ENCODE measurements around the gene ARCN1. TPM values are rescaled to one million over a fixed set of nuclear protein-coding genes. Genes with fewer than 3 reads are reported as not detected.

The ARCN1 gene
- total RNA-seq, 1 donor = 172 TPM

DNA sequence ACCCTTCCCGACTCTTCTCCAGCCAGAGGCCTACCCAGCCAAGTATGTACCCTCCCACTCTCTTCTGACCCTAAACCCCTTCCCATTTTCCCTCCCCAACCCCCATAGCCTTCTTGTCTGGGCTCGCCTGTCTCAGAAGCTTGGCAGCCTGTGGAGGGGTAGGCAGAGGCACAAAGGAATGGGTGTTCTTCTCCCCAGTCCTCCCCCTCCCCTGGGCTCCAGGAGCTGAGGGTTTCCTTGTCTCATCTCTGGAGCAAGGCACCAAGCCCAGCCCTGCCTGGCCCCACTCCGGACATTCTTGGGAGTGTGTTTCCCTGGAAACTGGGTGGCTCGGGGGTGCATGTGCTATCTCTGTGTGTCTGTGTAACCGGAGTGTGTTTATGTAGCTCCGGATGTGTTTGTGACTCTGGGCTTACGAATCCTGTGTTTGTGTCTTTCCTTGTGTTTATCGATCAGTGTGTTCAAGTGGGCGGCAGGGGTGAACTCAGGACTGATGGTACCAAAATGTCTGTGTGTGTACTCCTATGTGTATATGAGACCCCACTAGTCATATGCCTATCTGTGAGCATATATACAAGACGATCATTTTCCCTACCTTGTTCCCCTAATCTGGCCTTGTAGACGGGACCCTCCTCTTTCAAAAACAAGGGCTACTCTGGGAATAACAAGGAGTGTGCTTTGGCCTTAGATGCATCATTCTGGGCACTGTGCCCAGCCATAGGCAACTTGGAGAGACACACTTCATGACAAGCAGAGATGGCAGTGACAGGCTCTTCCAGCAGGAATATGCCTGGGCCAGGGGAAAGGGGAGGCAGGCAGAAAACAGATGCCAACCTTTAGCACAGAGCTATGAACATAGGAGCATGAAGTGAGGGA is 46.1 kb downstream of the ARCN1 start:
- H3K9me3 ChIP-seq (ENCODE audit: low read depth, low read length) = no peaks in the 10 kb centered on the region
- peak overlapping the region; percentile 99 for H3K27ac ChIP-seq (ENCODE audit: low read depth, low read length)
- peak overlapping the region; percentile 37 for H3K4me3 ChIP-seq (ENCODE audit: insufficient read depth, low read length)
- peaks cover 27% of the 10 kb centered on the region for H3K79me2 ChIP-seq (ENCODE audit: insufficient read depth, low read length)
- peak overlapping the region; percentile 100 for H3K4me2 ChIP-seq (ENCODE audit: insufficient read depth, low read length)
- peaks cover 63% of the 10 kb centered on the region for H3K4me1 ChIP-seq (ENCODE audit: insufficient read depth, low read length)
- no peak for DNase-seq (ENCODE audit: insufficient read length, low spot score, missing footprints)
- no peaks in the 10 kb centered on the region for H3K27me3 ChIP-seq (ENCODE audit: insufficient read depth, low read length)
- peak overlapping the region; percentile 7 for H2AFZ ChIP-seq (ENCODE audit: low read length)
- H4K20me1 ChIP-seq (ENCODE audit: insufficient read depth, low read length) = peaks cover 4% of the 10 kb centered on the region
- peaks cover 29% of the 10 kb centered on the region for H3K36me3 ChIP-seq (ENCODE audit: insufficient read depth, low read length)
- TF ChIP-seq, protein P1, sequence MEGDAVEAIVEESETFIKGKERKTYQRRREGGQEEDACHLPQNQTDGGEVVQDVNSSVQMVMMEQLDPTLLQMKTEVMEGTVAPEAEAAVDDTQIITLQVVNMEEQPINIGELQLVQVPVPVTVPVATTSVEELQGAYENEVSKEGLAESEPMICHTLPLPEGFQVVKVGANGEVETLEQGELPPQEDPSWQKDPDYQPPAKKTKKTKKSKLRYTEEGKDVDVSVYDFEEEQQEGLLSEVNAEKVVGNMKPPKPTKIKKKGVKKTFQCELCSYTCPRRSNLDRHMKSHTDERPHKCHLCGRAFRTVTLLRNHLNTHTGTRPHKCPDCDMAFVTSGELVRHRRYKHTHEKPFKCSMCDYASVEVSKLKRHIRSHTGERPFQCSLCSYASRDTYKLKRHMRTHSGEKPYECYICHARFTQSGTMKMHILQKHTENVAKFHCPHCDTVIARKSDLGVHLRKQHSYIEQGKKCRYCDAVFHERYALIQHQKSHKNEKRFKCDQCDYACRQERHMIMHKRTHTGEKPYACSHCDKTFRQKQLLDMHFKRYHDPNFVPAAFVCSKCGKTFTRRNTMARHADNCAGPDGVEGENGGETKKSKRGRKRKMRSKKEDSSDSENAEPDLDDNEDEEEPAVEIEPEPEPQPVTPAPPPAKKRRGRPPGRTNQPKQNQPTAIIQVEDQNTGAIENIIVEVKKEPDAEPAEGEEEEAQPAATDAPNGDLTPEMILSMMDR (IDR thresholded peaks at IDR 0.05; ENCODE audit: extremely low read depth, low read depth, low read length) = no peak

DNA sequence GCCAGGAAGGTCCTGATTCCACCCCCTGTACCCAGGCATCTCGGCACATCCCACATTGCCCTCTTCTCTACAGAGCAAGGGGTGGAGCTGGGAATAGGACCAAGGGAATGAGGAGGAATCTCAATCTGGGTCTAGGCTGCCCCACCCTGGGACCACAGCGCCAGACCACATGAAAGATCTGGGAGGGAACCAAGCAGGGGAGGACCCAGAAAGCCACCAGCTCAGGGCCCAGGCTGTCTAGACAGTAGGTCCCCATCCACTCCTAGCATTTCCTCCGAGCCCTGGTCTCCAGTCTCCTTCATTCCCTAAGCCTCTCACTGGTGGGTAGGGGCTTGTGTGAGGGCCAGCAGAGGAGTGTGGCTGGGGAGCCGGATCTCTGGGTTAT is 46.8 kb downstream of the ARCN1 start:
- peaks cover 27% of the 10 kb centered on the region for H3K79me2 ChIP-seq (ENCODE audit: insufficient read depth, low read length)
- H3K4me1 ChIP-seq (ENCODE audit: insufficient read depth, low read length) = peaks cover 67% of the 10 kb centered on the region
- peak overlapping the region; percentile 33 for H3K4me3 ChIP-seq (ENCODE audit: insufficient read depth, low read length)
- peaks cover 5% of the 10 kb centered on the region for H4K20me1 ChIP-seq (ENCODE audit: insufficient read depth, low read length)
- no peaks in the 10 kb centered on the region for H3K27me3 ChIP-seq (ENCODE audit: insufficient read depth, low read length)
- peak overlapping the region; percentile 100 for H3K4me2 ChIP-seq (ENCODE audit: insufficient read depth, low read length)
- DNase-seq (ENCODE audit: insufficient read length, low spot score, missing footprints) = peak; percentile 84
- H3K36me3 ChIP-seq (ENCODE audit: insufficient read depth, low read length) = peaks cover 24% of the 10 kb centered on the region
- no peak overlapping the region for H2AFZ ChIP-seq (ENCODE audit: low read length)
- H3K27ac ChIP-seq (ENCODE audit: low read depth, low read length) = peak overlapping the region; percentile 99
- no peaks in the 10 kb centered on the region for H3K9me3 ChIP-seq (ENCODE audit: low read depth, low read length)
- TF ChIP-seq, protein P1 (IDR thresholded peaks at IDR 0.05; ENCODE audit: extremely low read depth, low read depth, low read length) = no peak

DNA sequence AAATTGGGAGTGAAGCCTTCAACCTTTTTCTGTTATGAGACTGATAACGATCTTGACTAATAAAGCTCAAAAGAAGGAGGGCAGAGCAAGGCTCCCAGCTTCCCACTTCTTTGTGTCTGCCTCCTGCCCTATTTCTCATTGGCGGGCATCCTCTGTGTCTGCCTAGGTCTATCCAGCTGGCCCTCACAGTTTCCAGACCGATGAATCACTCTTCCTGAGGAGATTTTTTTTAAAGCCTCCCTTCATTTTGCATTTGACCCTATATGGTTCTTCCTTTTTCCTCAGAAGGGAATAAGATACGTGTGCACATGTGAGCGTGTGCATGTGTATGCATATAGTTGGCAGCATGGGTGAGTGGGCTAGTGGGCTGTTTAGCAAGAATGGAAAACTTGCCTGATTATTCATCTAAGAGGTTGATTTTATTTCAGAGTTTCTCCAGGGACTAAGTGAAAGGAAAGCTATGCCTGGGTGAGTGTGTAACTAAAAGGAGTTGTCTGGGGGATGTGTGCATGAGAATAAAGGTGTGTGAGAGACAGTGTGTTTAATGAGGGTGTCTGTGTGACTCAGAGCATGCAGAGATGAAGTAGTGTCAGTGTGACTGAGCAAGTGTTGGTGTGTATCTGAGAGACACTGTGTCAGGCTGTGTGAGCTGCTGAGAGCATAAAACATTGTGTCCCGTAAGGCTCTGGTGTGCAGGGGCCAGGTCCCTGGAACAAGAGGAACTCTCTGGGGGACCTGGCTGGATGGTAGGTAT is 47.4 kb downstream of the ARCN1 start:
- peak overlapping the region; percentile 99 for H3K27ac ChIP-seq (ENCODE audit: low read depth, low read length)
- peak overlapping the region; percentile 37 for H3K4me3 ChIP-seq (ENCODE audit: insufficient read depth, low read length)
- DNase-seq (ENCODE audit: insufficient read length, low spot score, missing footprints) = peak; percentile 95
- peaks cover 23% of the 10 kb centered on the region for H3K36me3 ChIP-seq (ENCODE audit: insufficient read depth, low read length)
- no peaks in the 10 kb centered on the region for H3K27me3 ChIP-seq (ENCODE audit: insufficient read depth, low read length)
- H3K4me1 ChIP-seq (ENCODE audit: insufficient read depth, low read length) = peaks cover 67% of the 10 kb centered on the region
- peak overlapping the region; percentile 100 for H3K4me2 ChIP-seq (ENCODE audit: insufficient read depth, low read length)
- H2AFZ ChIP-seq (ENCODE audit: low read length) = no peak overlapping the region
- H3K79me2 ChIP-seq (ENCODE audit: insufficient read depth, low read length) = peaks cover 29% of the 10 kb centered on the region
- H4K20me1 ChIP-seq (ENCODE audit: insufficient read depth, low read length) = peaks cover 8% of the 10 kb centered on the region
- no peaks in the 10 kb centered on the region for H3K9me3 ChIP-seq (ENCODE audit: low read depth, low read length)
- TF ChIP-seq, protein P1 (IDR thresholded peaks at IDR 0.05; ENCODE audit: extremely low read depth, low read depth, low read length) = no peak
